ENCODE data around the gene ISY1. TPM values are rescaled to one million over a fixed set of nuclear protein-coding genes. Genes with fewer than 3 reads are reported as not detected.
"Not testable (repeated sequence)": the region's sequence is repeated elsewhere in the genome, so short reads cannot be mapped to it uniquely, and the experiment has no call there.

The ISY1 gene
- total and polyA plus RNA-seq, 8 donors: 29.1 to 60.0 (median 49.5) TPM

DNA sequence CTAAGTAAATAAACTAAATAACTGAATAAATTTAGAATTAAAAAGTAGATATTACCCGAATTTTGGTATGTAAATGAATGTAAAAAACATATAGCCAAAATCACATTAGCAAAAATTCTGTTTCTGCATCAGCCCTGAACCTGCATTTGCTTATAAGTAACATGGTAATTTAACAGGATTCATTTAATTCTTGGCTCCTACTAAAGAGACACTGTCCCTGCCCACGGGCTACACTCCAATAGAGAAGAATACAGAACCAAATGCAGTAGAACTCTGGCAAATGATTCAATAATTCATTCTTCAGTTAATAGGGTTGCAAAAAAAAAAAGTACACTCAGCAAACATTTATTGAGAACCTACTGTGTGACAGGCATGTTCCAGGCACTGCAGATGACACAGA lies 43.6 kb upstream of the ISY1 start:
- TF ChIP-seq, protein P1, sequence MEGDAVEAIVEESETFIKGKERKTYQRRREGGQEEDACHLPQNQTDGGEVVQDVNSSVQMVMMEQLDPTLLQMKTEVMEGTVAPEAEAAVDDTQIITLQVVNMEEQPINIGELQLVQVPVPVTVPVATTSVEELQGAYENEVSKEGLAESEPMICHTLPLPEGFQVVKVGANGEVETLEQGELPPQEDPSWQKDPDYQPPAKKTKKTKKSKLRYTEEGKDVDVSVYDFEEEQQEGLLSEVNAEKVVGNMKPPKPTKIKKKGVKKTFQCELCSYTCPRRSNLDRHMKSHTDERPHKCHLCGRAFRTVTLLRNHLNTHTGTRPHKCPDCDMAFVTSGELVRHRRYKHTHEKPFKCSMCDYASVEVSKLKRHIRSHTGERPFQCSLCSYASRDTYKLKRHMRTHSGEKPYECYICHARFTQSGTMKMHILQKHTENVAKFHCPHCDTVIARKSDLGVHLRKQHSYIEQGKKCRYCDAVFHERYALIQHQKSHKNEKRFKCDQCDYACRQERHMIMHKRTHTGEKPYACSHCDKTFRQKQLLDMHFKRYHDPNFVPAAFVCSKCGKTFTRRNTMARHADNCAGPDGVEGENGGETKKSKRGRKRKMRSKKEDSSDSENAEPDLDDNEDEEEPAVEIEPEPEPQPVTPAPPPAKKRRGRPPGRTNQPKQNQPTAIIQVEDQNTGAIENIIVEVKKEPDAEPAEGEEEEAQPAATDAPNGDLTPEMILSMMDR (IDR thresholded peaks at IDR 0.05): no peak
- Histone ChIP-seq H3K4me1 (peaks cover 0 to 2% of the 10 kb centered on the region in 2 donors), H3K4me3 (no peak overlapping the region), H3K27ac (no peak overlapping the region), H3K36me3 (no peaks in the 10 kb centered on the region), H3K27me3 (no peaks in the 10 kb centered on the region), H3K9me3 (no peaks in the 10 kb centered on the region)
- DNase-seq (no peak), ATAC-seq (no peak)
- intact Hi-C loops (cut with DNase I): no loop called here

DNA sequence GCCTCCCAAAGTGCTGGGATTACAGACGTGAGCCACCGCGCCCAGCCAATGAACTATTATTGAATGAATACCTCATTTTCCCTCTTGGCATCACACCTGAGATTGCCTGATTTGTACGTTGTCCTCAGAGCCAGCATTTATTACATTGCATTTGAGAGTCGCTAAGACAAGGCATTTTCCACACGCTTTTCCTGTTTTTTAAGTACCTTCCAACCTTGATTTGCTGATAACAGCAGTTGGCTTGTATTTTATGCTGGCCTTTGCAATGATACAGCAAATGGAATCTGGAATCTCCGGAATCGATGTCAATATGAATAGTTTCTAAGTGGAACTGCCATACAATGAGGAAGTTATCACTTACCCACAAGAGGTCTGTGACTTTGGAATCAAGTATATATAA lies 38.5 kb upstream of the ISY1 start:
- no peaks in the 10 kb centered on the region for H3K9me3 ChIP-seq
- TF ChIP-seq, protein P1 (IDR thresholded peaks at IDR 0.05): no peak
- intact Hi-C loops (cut with DNase I): no loop called here
- peaks cover 0 to 40% of the 10 kb centered on the region in 2 donors for H3K4me1 ChIP-seq
- ATAC-seq (no peak), DNase-seq (no peak)
- H3K4me3 ChIP-seq: no peak overlapping the region
- H3K27ac ChIP-seq: no peak overlapping the region
- H3K27me3 ChIP-seq: no peaks in the 10 kb centered on the region
- H3K36me3 ChIP-seq: no peaks in the 10 kb centered on the region

DNA sequence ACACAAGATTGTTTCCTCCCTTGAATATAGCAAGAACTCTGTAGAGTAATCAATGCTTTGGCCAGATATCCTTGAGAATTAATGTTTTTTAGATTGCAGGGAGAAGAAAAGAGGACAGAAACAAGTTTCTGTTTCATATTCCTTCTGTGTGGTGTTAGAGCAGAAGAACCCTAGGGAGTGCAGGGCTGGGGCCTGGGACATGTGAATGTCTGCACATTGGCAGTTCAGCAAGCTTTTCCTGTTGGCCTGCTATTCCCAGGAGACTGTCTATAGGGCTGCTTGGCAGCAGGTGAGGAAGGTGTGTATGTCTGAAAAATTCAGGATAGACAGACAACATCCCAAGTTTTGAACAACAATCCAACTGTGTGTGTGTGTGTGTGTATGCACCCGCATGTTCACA lies 36.5 kb upstream of the ISY1 start:
- TF ChIP-seq, protein P1 (IDR thresholded peaks at IDR 0.05): no peak
- intact Hi-C loops (cut with DNase I): no loop called here
- H3K27ac ChIP-seq: peak overlapping the region in 1 of 2 donors; percentile 89
- DNase-seq (no peak), ATAC-seq (no peak)
- H3K4me3 ChIP-seq: no peak overlapping the region
- H3K4me1 ChIP-seq: peaks cover 0 to 37% of the 10 kb centered on the region in 2 donors
- no peaks in the 10 kb centered on the region for H3K27me3 ChIP-seq
- H3K36me3 ChIP-seq: no peaks in the 10 kb centered on the region
- H3K9me3 ChIP-seq: no peaks in the 10 kb centered on the region

- peak overlapping the region; percentile 77 to 89 for H3K27ac ChIP-seq
- TF ChIP-seq, protein P1 (IDR thresholded peaks at IDR 0.05): no peak
- H3K4me1 ChIP-seq: peaks cover 0 to 37% of the 10 kb centered on the region in 2 donors
Measured at GRCh38 chr3:129196601-129197000, 35.7 kb upstream of the ISY1 start.

GRCh38 chr3:129195731-129196256 lies 34.9 kb upstream of the ISY1 start:
- H3K9me3 ChIP-seq: no peaks in the 10 kb centered on the region
- H3K36me3 ChIP-seq: no peaks in the 10 kb centered on the region
- H3K27me3 ChIP-seq: no peaks in the 10 kb centered on the region
- ATAC-seq (peak; percentile 92), DNase-seq (peak in 1 of 4 donors; percentile 44)
- intact Hi-C loops (cut with DNase I): no loop called here
- TF ChIP-seq, protein P1 (IDR thresholded peaks at IDR 0.05): no peak
- H3K4me1 ChIP-seq: peaks cover 0 to 37% of the 10 kb centered on the region in 2 donors
- no peak overlapping the region for H3K4me3 ChIP-seq
- peak overlapping the region; percentile 77 to 89 for H3K27ac ChIP-seq

More at GRCh38 chr3:129196601-129197000, 35.7 kb upstream of the ISY1 start:
- Histone ChIP-seq H3K36me3 (no peaks in the 10 kb centered on the region), H3K9me3 (no peaks in the 10 kb centered on the region), H3K4me3 (no peak overlapping the region), H3K27me3 (no peaks in the 10 kb centered on the region)
- ATAC-seq: no peak
- DNase-seq: no peak
- intact Hi-C loops (cut with DNase I): no loop called here

DNA sequence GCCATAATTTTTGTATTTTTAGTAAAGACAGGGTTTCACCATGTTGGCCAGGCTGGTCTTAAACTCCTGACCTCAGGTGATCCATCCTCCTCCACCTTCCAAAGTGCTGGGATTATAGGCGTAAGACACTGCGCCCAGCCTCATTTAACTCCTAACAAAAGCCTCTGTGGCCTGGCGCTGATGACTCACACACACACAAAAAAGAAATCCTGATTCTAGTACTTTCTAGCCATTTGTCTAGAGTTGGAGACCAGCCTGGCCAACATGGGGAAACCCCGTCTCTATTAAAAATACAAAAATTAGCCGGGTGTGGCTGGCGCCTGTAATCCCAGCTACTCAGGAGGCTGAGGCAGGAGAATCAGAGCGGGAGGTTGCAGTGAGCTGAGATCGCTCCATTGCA lies 28.9 kb upstream of the ISY1 start:
- intact Hi-C loops (cut with DNase I); H3K27ac ChIP-seq; DNase-seq; H3K9me3 ChIP-seq; ATAC-seq; H3K27me3 ChIP-seq; H3K36me3 ChIP-seq; H3K4me3 ChIP-seq: not testable (repeated sequence)
- peaks cover under 1 to 23% of the 10 kb centered on the region in 2 donors for H3K4me1 ChIP-seq
